HG02973 (cell line): ENCODE data around the gene SHKBP1.
"Not testable (repeated sequence)": the region's sequence is repeated elsewhere in the genome, so short reads cannot be mapped to it uniquely, and the experiment has no call there.

Experiments used
- ATAC-seq: cut with Tn5 transposase; IDR thresholded peaks from one replicate; pipeline ENCODE4 v1.9.1; 2021; ENCODE audit warnings: moderate library complexity; ENCODE audit not compliant: unreplicated experiment

Gene SHKBP1

GRCh38 chr19:40555978-40556689 is 20.5 kb upstream of the SHKBP1 start:
- no peak for ATAC-seq

- ATAC-seq, result no peak
Measured at GRCh38 chr19:40556953-40557530, 19.6 kb upstream of the SHKBP1 start.

DNA sequence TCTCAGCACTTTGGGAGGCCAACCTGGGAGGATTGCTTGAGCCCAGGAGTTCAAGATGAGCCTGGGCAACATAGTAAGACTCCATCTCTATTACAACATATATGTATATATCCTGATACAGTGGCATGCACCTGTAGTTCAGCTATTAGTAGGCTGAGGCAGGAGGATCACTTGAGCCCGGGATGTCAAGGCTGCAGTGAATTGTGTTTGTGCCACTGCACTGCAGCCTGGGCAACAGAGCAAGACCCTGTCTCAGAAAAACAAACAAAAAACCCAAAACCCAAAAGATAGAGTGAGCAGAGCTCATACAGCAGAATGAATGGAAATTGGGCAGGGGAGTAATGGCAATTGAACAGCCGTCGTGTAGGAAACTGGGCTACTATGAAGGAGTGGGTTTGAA is 17.3 kb upstream of the SHKBP1 start:
- no peak for ATAC-seq

GRCh38 chr19:40560092-40560507 is 16.6 kb upstream of the SHKBP1 start:
- no peak for ATAC-seq

GRCh38 chr19:40561947-40562346 is 14.7 kb upstream of the SHKBP1 start:
- no peak for ATAC-seq

DNA sequence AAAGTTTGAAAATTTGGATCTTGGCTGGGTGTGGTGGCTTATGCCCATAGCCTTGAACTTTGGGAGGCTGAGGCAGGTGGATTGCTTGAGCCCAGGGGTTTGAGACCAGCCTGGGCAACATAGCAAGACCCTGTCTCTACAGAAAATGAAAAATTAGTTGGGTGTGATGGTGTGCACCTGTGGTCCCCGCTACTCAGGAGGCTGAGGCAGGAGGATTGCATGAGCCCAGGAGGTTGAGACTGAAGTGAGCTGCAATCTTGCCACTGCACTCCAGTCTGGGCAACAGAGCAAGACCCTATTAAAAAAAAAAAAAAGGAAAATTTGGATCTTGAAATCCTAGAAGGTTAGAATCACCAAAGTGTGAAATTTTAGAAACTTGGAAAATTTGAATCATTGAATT is 12.1 kb upstream of the SHKBP1 start:
- ATAC-seq, result not testable (repeated sequence)

DNA sequence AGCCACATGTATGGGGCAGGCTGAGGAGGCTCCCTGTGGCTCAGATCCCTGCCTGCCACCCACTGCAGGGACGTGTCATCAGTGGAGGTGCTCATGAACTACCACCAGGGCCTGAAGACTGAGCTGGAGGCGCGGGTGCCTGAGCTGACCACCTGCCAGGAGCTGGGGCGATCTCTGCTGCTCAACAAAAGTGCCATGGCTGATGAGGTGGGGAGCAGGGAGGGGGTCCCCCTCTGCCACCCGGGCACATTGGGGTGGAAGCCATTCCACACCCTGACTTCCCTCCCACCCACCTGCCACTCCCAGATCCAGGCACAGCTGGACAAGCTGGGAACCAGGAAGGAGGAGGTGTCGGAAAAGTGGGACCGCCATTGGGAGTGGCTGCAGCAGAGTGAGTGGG is 11.3 kb upstream of the SHKBP1 start:
- no peak for ATAC-seq

DNA sequence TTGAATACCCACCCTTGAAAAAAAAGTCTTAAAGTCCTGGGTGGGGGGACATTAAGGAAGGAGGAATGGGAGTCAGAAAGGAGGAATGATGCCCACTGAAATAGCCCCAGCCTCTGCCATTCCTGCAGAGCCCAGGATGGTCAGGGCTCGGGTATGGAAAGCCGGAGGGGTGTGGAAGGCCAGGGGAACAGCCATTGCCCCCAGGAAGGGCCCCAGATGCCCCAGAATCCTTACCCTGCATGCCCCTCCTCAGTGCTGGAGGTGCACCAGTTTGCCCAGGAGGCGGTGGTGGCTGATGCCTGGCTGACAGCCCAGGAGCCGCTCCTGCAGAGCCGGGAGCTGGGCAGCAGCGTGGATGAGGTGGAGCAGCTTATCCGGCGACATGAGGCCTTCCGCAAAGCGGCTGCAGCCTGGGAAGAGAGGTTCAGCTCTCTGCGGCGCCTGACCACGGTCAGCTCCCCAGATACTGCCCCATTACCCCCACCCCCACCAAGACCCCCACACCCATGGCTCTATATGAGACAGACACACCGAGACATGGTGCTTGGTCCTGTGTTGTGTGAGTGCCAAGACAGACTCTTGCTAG is 10.7 kb upstream of the SHKBP1 start:
- no peak for ATAC-seq

DNA sequence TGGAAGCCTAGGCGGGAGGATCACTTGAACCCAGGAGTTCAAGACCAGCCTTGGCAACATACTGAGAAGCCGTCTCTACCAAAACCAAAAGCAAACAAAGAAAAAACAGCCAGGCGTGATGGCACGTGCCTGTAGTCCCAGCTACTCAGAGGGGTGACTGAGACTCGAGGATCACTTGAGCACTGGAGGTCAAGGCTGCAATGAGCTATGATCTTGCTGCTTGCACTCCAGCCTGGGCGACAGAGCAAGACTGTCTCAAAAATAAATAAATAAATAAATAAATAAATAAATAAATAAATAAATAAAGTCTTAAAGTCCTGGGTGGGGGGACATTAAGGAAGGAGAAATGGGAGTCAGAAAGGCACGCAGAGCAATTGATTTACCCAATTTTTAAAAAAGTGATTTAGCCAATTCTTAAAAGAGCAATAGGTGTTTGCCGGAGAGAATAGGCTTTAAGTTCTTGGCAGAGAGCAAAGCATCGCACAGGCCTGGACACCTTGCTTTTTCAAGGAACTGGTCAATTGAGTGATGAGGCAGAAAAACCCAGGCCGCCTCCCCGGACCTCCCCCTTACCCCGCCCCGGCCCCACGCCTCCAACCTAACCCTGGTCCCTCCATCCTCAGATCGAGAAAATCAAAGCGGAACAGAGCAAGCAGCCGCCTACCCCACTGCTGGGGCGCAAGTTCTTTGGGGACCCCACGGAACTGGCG is 9.5 kb upstream of the SHKBP1 start:
- ATAC-seq, result no peak

- ATAC-seq, result no peak
Measured at GRCh38 chr19:40567750-40568494, 8.8 kb upstream of the SHKBP1 start.

GRCh38 chr19:40570313-40571004 is 6.2 kb upstream of the SHKBP1 start:
- peak; percentile 69 for ATAC-seq

DNA sequence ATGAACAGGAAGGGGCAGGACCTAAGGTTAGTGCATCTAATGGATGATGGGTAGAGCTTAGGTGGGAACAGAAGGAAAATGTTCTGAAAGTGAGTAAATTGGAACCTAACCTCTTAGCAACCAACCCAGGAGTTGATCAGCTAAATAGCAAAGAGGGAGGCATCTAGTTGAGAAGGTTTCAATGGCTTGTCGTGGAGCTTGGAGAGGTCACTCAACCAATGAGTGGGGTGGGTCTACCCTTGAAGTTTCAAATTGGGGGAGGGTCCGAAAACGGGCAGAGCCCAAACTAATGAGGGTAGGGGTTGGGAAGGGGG is 5.7 kb upstream of the SHKBP1 start:
- ATAC-seq, result no peak

GRCh38 chr19:40571831-40572495 is 4.7 kb upstream of the SHKBP1 start:
- ATAC-seq, result no peak

- no peak for ATAC-seq
Measured at GRCh38 chr19:40575326-40575725, 1.3 kb upstream of the SHKBP1 start.

DNA sequence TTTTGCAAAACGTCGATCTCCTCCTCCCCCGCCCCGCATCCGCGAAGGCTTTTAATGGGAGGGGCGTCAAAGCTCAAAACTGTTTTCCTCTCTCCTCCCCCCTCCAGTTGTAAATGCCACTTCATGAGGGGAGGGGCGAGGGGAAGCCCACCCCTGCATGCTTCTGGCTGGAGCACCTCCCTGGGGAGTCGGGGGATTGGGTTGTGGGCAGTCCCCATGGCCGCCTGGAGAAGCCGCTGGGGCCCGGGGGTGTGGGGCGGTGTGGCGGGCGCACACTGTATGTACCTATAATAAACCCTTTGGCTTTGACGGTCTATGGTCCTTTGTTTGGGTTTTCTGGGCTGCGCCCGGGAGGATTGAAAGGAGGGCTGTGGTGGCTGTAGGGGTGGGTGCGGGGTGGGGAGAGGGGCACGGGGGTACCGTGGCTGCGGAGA is 505 bp upstream of the SHKBP1 start:
- no peak for ATAC-seq

DNA sequence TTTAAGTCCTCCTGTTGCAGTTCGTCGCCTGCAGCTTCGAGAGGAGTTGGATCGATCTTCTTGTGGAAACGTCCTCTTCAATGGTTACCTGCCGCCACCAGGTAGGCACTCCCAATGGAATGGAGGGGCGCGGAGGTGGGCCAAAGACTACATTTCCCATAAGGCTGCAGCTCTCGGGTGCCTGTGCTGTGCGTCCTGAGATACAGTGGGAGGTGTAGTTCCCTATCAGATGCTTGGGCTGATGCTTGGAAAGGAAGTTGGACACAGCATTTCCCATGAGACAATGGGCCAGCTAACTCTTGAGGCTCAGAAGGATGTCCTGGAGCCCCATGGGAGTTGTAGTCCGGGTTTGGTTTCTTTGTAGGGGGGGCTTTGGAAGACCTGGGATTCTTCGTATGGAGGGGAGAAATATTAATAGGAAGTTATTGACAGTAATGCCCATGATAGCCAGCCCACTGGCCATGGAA is 1.8 kb downstream of the SHKBP1 start:
- no peak for ATAC-seq

GRCh38 chr19:40580619-40581018 is 3.9 kb downstream of the SHKBP1 start:
- ATAC-seq, result no peak

DNA sequence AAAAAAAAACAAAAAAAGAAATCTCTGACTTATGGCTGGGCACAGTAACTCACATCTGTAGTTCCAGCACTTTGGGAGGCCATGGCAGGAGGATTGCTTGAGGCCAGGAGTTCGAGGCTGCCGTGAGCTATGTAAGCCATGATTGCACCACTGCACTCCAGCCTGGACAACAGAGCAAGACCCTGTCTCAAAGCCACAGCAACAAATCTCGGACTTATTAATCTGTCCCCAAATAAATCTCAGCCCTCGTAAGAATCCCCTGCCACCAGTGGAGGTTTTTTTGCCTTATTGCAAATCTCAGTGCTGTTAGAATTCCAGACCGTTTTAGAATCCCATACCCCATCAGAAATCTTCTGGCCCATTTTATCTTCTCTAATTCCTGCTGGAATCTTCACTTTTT is 4.9 kb downstream of the SHKBP1 start:
- no peak for ATAC-seq

DNA sequence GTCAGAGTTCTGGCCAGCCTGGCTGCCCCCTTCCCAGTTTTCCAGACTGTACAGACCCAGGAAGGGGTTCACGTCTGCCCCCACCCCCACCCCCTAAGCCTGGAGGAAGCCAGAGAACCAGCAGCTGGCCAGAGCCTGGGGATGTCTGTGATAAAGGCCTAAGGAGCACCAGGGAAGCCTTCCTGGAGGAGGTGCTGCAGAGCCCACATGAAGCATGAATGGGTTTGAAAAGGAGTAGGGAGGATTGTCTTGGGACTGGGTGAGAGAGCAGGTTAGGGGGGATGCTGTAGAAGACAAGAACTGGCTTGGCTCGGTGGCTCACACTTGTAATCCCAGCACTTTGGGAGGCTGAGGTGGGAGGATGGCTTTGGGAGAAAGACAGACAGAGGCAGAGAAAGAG is 5.8 kb downstream of the SHKBP1 start:
- no peak for ATAC-seq

- ATAC-seq, result no peak
Measured at GRCh38 chr19:40583283-40583682, 6.6 kb downstream of the SHKBP1 start.
